Caco-2 (cell line): ENCODE results near the gene STK35. TPM values are rescaled to one million over a fixed set of nuclear protein-coding genes. Genes with fewer than 3 reads are reported as not detected.

ENCODE experiments used
- BruUV-seq: library from RNA; stranded (reverse); fragments of 400-500 nt; replicated peaks from 2 replicates; lab custom pipeline; 2021; lab: Mats Ljungman, UMichigan
- CTCF ChIA-PET: fragments of 300-600 bp; sonication (Branson Sonifier 250); formaldehyde crosslinking; loops from one replicate; lab custom pipeline; 2022; ENCODE audit warnings: antibody characterized with exemption; lab: Charles Lee
- POLR2A ChIA-PET: fragments of 300-600 bp; sonication (Branson Sonifier 250); formaldehyde crosslinking; loops from one replicate; lab custom pipeline; 2022; ENCODE audit warnings: antibody characterized with exemption; lab: Charles Lee
- DNase-seq, 2 experiments: peaks; one replicate each; pipeline versions ENCODE4 v3.0.0 to v3.0.0-alpha.2; 2020 to 2022
- H3K27me3 ChIP-seq: replicated peaks from 2 replicates; pipeline ENCODE4 v1.6.0; 2011; ENCODE audit warnings: low read length; ENCODE audit not compliant: control insufficient read depth, insufficient read depth
- H3K36me3 ChIP-seq: 2 replicates; pipeline ENCODE4 v1.5.1; 2011; ENCODE audit warnings: low read length; ENCODE audit not compliant: control insufficient read depth, insufficient read depth
- H3K4me1 ChIP-seq: fragments of 250-450 bp; sonication (Bioruptor Pico); 2 replicates; pipeline ENCODE4 v1.5.1; 2020; ENCODE audit warnings: mild to moderate bottlenecking
- H3K4me3 ChIP-seq: 2 replicates; pipeline ENCODE4 v1.5.1; 2011; ENCODE audit warnings: low read depth, mild to moderate bottlenecking, control low read depth, low read length
- H3K9me3 ChIP-seq: fragments of 250-450 bp; sonication (Bioruptor Pico); 2 replicates; pipeline ENCODE4 v1.5.1; 2020; ENCODE audit warnings: mild to moderate bottlenecking, moderate library complexity
- H3K27ac Mint-ChIP-seq: one replicate; pipeline ENCODE4 v1.8.0; 2022; ENCODE audit warnings: mixed read lengths; ENCODE audit not compliant: unreplicated experiment
- H3K27me3 Mint-ChIP-seq: one replicate; pipeline ENCODE4 v1.8.0; 2022; ENCODE audit warnings: mixed read lengths; ENCODE audit not compliant: insufficient read depth, unreplicated experiment
- H3K36me3 Mint-ChIP-seq: one replicate; pipeline ENCODE4 v1.8.0; 2022; ENCODE audit warnings: mild to moderate bottlenecking, mixed read lengths; ENCODE audit not compliant: insufficient read depth, unreplicated experiment
- H3K4me1 Mint-ChIP-seq: one replicate; pipeline ENCODE4 v1.8.0; 2022; ENCODE audit warnings: low read depth, mixed read lengths; ENCODE audit not compliant: unreplicated experiment
- H3K4me3 Mint-ChIP-seq: one replicate; pipeline ENCODE4 v1.8.0; 2022; ENCODE audit warnings: mild to moderate bottlenecking, moderate library complexity, mixed read lengths; ENCODE audit not compliant: unreplicated experiment
- H3K9me3 Mint-ChIP-seq: one replicate; pipeline ENCODE4 v1.8.0; 2022; ENCODE audit warnings: mixed read lengths; ENCODE audit not compliant: unreplicated experiment
- intact Hi-C: fragments of 100-400 bp; cut with micrococcal nuclease; formaldehyde crosslinking; loops from one replicate; pipeline ENCODE4 v1.10.0; 2022; ENCODE audit not compliant: unreplicated experiment
- total RNA-seq: library from RNA; stranded (reverse); gene quantifications from 2 replicates; pipeline ENCODE4 v1.2.3, GENCODE V29; 2022
- TF ChIP-seq, protein P1 (sequence below), 2 experiments: fragments of 200-600 bp in 1 of 2; IDR thresholded peaks; 1 replicate in 1 of 2; 2 replicates in 1 of 2; pipeline versions ENCODE4 v1.5.1 to v1.8.0; 2011 to 2022; ENCODE audit warnings: antibody characterized with exemption in 1 of 2, control low read depth in 1 of 2, inconsistent platforms in 1 of 2, low read depth in 1 of 2, low read length in 1 of 2, mild to moderate bottlenecking in 1 of 2, moderate library complexity in 1 of 2; ENCODE audit not compliant: insufficient read depth in 1 of 2, severe bottlenecking in 1 of 2, unreplicated experiment in 1 of 2

STK35 gene
- total RNA-seq, 1 experiment from 2014 or later = 40.2 TPM

DNA sequence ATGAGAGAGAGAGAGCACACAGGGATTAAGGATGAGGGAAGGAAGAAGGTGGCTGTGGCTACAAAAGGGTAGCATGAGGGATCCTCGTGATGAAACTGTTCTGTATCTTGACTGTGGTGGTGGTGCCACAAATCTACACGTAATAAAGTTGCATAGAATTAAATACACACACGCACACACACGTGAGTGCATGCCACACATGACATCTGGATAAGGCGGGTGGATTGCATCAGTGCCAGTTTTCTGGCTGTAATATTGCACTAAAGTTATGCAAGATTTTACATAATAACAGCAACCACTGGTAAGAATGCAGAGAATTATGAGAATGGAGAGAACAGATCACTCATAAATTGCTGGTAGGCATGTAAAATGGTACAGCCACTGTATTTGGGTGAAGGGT is 16.9 kb upstream of the STK35 start:
- no peaks in the 10 kb centered on the region for H3K9me3 Mint-ChIP-seq
- DNase-seq = no peak
- no TSS peak for BruUV-seq
- H3K4me3 ChIP-seq = no peak overlapping the region
- H3K27me3 Mint-ChIP-seq = peaks cover 17% of the 10 kb centered on the region
- no peak overlapping the region for H3K4me3 Mint-ChIP-seq
- no peaks in the 10 kb centered on the region for H3K9me3 ChIP-seq
- intact Hi-C loops = no loop called here
- no peaks in the 10 kb centered on the region for H3K4me1 Mint-ChIP-seq
- H3K4me1 ChIP-seq = no peaks in the 10 kb centered on the region
- ChIA-PET POLR2A (no interaction called here), CTCF (no interaction called here)
- H3K36me3 Mint-ChIP-seq = no peaks in the 10 kb centered on the region
- H3K36me3 ChIP-seq = no peaks in the 10 kb centered on the region
- H3K27ac Mint-ChIP-seq = no peak overlapping the region
- TF ChIP-seq, protein P1, sequence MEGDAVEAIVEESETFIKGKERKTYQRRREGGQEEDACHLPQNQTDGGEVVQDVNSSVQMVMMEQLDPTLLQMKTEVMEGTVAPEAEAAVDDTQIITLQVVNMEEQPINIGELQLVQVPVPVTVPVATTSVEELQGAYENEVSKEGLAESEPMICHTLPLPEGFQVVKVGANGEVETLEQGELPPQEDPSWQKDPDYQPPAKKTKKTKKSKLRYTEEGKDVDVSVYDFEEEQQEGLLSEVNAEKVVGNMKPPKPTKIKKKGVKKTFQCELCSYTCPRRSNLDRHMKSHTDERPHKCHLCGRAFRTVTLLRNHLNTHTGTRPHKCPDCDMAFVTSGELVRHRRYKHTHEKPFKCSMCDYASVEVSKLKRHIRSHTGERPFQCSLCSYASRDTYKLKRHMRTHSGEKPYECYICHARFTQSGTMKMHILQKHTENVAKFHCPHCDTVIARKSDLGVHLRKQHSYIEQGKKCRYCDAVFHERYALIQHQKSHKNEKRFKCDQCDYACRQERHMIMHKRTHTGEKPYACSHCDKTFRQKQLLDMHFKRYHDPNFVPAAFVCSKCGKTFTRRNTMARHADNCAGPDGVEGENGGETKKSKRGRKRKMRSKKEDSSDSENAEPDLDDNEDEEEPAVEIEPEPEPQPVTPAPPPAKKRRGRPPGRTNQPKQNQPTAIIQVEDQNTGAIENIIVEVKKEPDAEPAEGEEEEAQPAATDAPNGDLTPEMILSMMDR (IDR thresholded peaks at IDR 0.05; ENCODE audit: insufficient read depth in 1 of 2, low read depth in 1 of 2, low read length in 1 of 2, severe bottlenecking in 1 of 2, unreplicated experiment in 1 of 2) = no peak
- no peaks in the 10 kb centered on the region; the same call in 1 of the 2 replicates for H3K27me3 ChIP-seq

DNA sequence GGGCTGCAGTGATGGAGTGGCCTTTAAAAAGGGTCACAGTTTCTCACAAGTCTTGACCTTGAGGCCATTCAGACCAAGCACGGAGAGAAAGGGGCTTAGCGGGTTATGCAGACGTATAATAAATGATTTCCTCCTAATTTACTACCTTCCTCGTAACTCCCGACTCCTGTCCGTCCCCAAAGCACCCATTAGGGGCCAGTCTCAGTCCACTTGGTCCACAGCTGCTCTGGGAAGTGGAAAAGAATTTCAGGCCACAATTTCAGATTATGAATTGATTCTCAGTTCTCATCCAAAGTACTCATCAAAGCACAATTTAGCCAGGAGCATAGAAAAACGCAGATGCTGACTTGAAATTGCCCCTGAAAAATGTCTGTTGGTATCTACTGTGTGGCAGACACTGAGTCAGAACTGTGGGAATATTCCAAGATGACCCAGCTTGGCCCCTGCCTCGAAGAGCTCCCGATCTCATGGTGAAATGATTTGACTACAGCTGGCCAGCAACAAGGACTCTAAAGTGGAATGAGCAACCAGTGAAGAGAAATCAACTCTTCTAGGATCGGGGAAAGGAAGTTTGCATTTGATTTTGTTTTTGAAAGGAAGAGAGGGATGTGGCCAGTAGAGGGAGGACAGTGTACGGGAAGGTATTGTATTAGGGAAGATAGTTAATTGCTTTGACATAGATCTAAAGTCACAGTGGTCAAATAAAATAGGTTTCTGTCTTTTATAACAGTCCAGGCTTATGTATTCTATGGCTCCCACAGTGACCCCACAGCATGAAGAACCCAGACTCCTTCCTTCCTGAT is 15.2 kb upstream of the STK35 start:
- Mint-ChIP-seq H3K36me3 (no peaks in the 10 kb centered on the region), H3K27ac (no peak overlapping the region), H3K9me3 (no peaks in the 10 kb centered on the region), H3K27me3 (peaks cover 21% of the 10 kb centered on the region), H3K4me3 (no peak overlapping the region), H3K4me1 (no peaks in the 10 kb centered on the region)
- TF ChIP-seq, protein P1 (IDR thresholded peaks at IDR 0.05; ENCODE audit: insufficient read depth in 1 of 2, low read depth in 1 of 2, low read length in 1 of 2, severe bottlenecking in 1 of 2, unreplicated experiment in 1 of 2) = peak in 1 of 2 experiments; percentile 8
- no TSS peak for BruUV-seq
- Histone ChIP-seq H3K4me1 (no peaks in the 10 kb centered on the region), H3K27me3 (no peaks in the 10 kb centered on the region; the same call in 1 of the 2 replicates), H3K4me3 (no peak overlapping the region), H3K9me3 (no peaks in the 10 kb centered on the region), H3K36me3 (no peaks in the 10 kb centered on the region)
- no peak for DNase-seq
- CTCF ChIA-PET = no interaction called here
- POLR2A ChIA-PET = no interaction called here
- intact Hi-C loops = no loop called here

DNA sequence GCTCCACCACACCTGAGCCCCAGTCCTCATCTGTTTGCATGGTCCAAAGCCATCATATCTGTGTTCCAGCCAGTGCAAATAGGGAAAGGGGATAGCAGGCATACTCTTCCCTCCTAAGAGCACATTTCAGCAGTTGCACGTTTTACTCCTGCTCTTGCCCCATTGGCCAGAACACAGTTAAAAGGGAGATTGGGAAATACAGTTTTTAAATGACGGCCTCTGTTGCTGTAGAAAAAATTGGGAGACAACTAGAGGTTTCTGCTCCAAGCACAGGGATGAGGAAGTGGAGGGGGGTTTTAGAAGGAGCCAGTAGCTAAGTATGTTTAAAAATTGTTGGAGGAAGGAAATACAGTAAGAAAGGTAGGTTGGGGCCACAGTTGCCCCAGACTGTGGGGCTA is 14.6 kb upstream of the STK35 start:
- ChIA-PET CTCF (no interaction called here), POLR2A (no interaction called here)
- no peaks in the 10 kb centered on the region for H3K9me3 ChIP-seq
- BruUV-seq = no TSS peak
- no peaks in the 10 kb centered on the region for H3K4me1 Mint-ChIP-seq
- H3K36me3 Mint-ChIP-seq = no peaks in the 10 kb centered on the region
- H3K27me3 Mint-ChIP-seq = peaks cover 21% of the 10 kb centered on the region
- H3K9me3 Mint-ChIP-seq = no peaks in the 10 kb centered on the region
- H3K4me3 Mint-ChIP-seq = no peak overlapping the region
- no peak for DNase-seq
- H3K27me3 ChIP-seq = no peaks in the 10 kb centered on the region; the same call in 1 of the 2 replicates
- no peaks in the 10 kb centered on the region for H3K36me3 ChIP-seq
- TF ChIP-seq, protein P1 (IDR thresholded peaks at IDR 0.05; ENCODE audit: insufficient read depth in 1 of 2, low read depth in 1 of 2, low read length in 1 of 2, severe bottlenecking in 1 of 2, unreplicated experiment in 1 of 2) = no peak
- H3K4me3 ChIP-seq = no peak overlapping the region
- H3K27ac Mint-ChIP-seq = no peak overlapping the region
- intact Hi-C loops = no loop called here
- H3K4me1 ChIP-seq = no peaks in the 10 kb centered on the region
